Glutamatergic neuron (in vitro differentiated cells): ENCODE data around the gene TMEM232. TPM values are rescaled to one million over a fixed set of nuclear protein-coding genes. Genes with fewer than 3 reads are reported as not detected.
A peak's percentile ranks its signal among the peaks of the same experiment; 100 is the strongest.
"Not testable (repeated sequence)": the region's sequence is repeated elsewhere in the genome, so short reads cannot be mapped to it uniquely, and the experiment has no call there.

Source experiments
- DNase-seq: peaks from one replicate; pipeline ENCODE4 v3.0.0; 2022
- H3K27ac Mint-ChIP-seq: one replicate; pipeline ENCODE4 v1.8.0; 2020; ENCODE audit warnings: mild to moderate bottlenecking, mixed read lengths, inconsistent platforms; ENCODE audit not compliant: unreplicated experiment
- H3K27me3 Mint-ChIP-seq: one replicate; pipeline ENCODE4 v1.8.0; 2020; ENCODE audit warnings: mild to moderate bottlenecking, moderate library complexity, mixed read lengths, inconsistent platforms; ENCODE audit not compliant: unreplicated experiment
- H3K36me3 Mint-ChIP-seq: one replicate; pipeline ENCODE4 v1.8.0; 2020; ENCODE audit warnings: mild to moderate bottlenecking, mixed read lengths, inconsistent platforms; ENCODE audit not compliant: unreplicated experiment
- H3K4me1 Mint-ChIP-seq: one replicate; pipeline ENCODE4 v1.8.0; 2020; ENCODE audit warnings: mild to moderate bottlenecking, low read depth, mixed read lengths, inconsistent platforms; ENCODE audit not compliant: unreplicated experiment
- H3K4me3 Mint-ChIP-seq: one replicate; pipeline ENCODE4 v1.8.0; 2020; ENCODE audit warnings: mild to moderate bottlenecking, mixed read lengths, inconsistent platforms; ENCODE audit not compliant: unreplicated experiment
- H3K9me3 Mint-ChIP-seq: one replicate; pipeline ENCODE4 v1.8.0; 2020; ENCODE audit warnings: mild to moderate bottlenecking, moderate library complexity, mixed read lengths, inconsistent platforms; ENCODE audit not compliant: unreplicated experiment
- total RNA-seq: library from RNA; stranded (reverse); fragmentation: NEBNext Ultra II Directional; extraction: Animal tissue kit (Norgen Biotek cat#: 25700); gene quantifications from one replicate; pipeline ENCODE4 v1.2.1, GENCODE V29; 2021; ENCODE audit not compliant: unreplicated experiment
- TF ChIP-seq, protein P1 (sequence below): fragments of 200-600 bp; sonication (generic); IDR thresholded peaks from one replicate; pipeline ENCODE4 v1.5.0; 2021; ENCODE audit not compliant: partially characterized antibody, unreplicated experiment

TMEM232 gene
- total RNA-seq, 1 donor from 2014 or later, result 5.3 TPM

DNA sequence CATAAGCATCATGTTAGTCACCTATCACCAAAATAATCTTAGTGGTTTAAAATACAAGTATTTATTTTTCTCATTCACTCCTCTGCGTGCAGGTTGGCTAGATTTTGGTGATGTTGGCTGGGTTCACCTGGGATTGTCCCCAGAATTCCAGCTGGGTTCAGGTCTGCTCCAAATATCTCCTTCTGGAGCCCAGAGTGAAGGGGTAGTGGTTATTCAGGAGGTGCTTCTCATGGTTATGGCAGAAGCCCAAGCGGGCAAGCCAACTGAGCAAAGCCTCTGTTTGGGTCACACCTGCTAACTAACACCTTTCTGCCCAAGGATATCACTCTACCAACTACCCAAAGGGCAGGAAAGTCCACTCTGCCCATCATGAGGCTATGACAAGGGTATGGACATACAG, 7.6 kb upstream of the TMEM232 start:
- no peak overlapping the region for H3K27ac Mint-ChIP-seq
- peaks cover 3% of the 10 kb centered on the region for H3K27me3 Mint-ChIP-seq
- H3K4me3 Mint-ChIP-seq, result no peak overlapping the region
- no peaks in the 10 kb centered on the region for H3K36me3 Mint-ChIP-seq
- TF ChIP-seq, protein P1, sequence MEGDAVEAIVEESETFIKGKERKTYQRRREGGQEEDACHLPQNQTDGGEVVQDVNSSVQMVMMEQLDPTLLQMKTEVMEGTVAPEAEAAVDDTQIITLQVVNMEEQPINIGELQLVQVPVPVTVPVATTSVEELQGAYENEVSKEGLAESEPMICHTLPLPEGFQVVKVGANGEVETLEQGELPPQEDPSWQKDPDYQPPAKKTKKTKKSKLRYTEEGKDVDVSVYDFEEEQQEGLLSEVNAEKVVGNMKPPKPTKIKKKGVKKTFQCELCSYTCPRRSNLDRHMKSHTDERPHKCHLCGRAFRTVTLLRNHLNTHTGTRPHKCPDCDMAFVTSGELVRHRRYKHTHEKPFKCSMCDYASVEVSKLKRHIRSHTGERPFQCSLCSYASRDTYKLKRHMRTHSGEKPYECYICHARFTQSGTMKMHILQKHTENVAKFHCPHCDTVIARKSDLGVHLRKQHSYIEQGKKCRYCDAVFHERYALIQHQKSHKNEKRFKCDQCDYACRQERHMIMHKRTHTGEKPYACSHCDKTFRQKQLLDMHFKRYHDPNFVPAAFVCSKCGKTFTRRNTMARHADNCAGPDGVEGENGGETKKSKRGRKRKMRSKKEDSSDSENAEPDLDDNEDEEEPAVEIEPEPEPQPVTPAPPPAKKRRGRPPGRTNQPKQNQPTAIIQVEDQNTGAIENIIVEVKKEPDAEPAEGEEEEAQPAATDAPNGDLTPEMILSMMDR, result no peak
- peaks cover 7% of the 10 kb centered on the region for H3K9me3 Mint-ChIP-seq
- peaks cover 2% of the 10 kb centered on the region for H3K4me1 Mint-ChIP-seq
- no peak for DNase-seq

DNA sequence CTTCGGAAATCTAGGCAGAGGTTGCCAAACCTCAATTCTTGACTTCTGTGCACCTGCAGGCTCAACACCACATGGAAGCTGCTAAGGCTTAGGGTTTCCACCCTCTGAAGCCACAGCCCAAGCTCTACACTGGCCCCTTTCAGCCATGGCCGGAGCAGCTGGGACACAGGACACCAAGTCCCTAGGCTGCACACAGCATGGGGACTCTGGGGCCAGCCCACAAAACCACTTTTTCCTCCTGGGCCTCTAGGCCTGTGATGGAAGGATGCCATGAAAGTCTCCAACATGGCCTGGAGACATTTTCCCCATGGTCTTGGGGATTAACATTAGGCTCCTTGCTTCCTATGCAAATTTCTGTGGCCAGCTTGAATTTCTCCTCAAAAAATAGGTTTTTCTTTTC, 5.0 kb upstream of the TMEM232 start:
- H3K4me1 Mint-ChIP-seq, H3K27me3 Mint-ChIP-seq, H3K27ac Mint-ChIP-seq, H3K36me3 Mint-ChIP-seq, H3K4me3 Mint-ChIP-seq, H3K9me3 Mint-ChIP-seq, DNase-seq: not testable (repeated sequence)

DNA sequence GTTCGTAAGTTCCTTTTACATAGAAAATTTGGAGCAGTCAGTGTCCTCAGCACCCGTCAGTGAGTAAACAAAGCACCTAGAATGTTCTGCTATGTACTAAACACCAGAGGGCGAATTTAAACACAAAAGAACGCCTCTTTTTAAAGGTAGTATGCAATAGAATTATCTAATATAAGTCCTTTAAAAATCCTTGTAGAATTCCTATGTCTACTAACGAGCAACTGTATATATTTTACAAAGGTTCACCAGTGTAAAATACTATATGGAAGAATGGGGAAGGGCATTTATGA, 499 bp upstream of the TMEM232 start:
- Mint-ChIP-seq H3K4me3 (peak overlapping the region; percentile 92), H3K36me3 (no peaks in the 10 kb centered on the region), H3K27ac (peak overlapping the region; percentile 60), H3K27me3 (peaks cover 2% of the 10 kb centered on the region), H3K9me3 (no peaks in the 10 kb centered on the region), H3K4me1 (no peaks in the 10 kb centered on the region)
- DNase-seq, result no peak
- TF ChIP-seq, protein P1, result no peak

DNA sequence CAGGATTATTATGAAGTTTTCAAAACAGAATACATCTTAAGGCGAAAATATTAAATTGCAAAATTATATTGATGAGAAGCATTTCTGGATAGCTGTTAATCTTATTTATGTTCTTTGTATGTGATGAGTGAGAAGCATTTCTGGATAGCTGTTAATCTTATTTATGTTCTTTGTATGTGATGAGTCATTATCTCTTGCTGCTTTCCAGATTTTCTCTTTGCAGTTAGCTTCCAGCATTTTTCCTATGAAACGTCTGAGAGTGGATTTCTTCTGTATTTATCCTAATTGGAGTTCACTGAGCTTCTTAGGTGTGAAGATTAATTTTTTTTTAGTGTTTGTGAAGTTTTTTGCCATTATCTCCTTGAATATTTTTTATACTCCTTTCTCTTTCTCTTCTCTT, 8.2 kb downstream of the TMEM232 start:
- no peaks in the 10 kb centered on the region for H3K4me1 Mint-ChIP-seq
- peaks cover 2% of the 10 kb centered on the region for H3K9me3 Mint-ChIP-seq
- no peak for DNase-seq
- no peak overlapping the region for H3K4me3 Mint-ChIP-seq
- H3K36me3 Mint-ChIP-seq, result no peaks in the 10 kb centered on the region
- no peaks in the 10 kb centered on the region for H3K27me3 Mint-ChIP-seq
- no peak overlapping the region for H3K27ac Mint-ChIP-seq
- TF ChIP-seq, protein P1, result no peak

DNA sequence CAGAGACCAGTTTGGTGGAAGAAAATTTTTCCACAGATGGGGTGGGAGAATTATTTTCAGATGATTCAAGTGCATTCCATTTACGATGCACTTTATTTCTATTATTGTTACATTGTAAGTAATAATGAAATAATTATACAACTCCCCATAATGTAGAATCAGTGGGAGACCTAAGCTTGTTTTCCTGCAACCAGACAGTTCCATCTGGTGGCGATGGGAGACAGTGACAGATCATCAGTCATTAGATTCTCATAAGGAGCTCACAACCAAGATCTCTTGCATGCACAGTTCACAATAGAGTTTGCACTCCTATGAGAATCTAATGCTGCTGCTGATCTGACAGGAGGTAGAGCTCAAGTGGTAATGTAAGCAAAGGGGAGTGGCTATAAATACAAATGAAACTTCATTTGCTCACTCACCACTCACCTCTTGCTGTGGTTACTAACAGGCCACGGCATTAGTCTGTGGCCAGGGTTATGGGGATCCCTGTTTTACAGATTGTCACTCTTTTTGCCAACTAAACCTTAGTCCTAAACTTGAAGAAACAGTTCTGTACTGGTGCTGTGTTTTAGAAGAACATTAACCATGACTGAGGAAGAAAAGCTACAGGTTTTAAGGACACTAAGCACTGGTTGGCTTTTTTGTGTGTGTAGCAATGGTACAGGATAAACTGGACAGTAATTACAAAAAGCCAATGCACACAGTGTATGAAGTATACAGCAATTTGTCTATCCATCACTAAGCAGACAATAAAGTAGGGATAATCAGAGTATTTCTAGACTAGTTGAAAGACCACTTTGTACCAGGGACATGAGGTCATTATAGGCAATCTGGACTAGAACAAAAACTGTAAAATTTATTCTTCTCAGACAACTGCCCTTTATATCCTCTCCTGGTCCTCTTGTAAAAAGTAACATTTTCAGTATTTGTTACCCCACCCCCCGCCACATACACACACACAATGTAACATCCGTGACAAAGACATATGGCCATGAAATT, 9.9 kb downstream of the TMEM232 start:
- Mint-ChIP-seq H3K4me1 (no peaks in the 10 kb centered on the region), H3K4me3 (no peak overlapping the region), H3K27ac (no peak overlapping the region), H3K9me3 (peaks cover 3% of the 10 kb centered on the region), H3K27me3 (no peaks in the 10 kb centered on the region), H3K36me3 (no peaks in the 10 kb centered on the region)
- TF ChIP-seq, protein P1, result no peak
- no peak for DNase-seq
